GM12878 (cell line): ENCODE results near the gene VMP1. TPM values are rescaled to one million over a fixed set of nuclear protein-coding genes. Genes with fewer than 3 reads are reported as not detected.

ENCODE experiments used
- ATAC-seq: fragments of 200-7000 bp; cut with Tn5 transposase; 3 replicates; pipeline ENCODE4 v1.9.1; 2020; ENCODE audit warnings: mild to moderate bottlenecking, moderate library complexity
- BruUV-seq: library from RNA; stranded (reverse); fragments of 400-500 nt; replicated peaks from 2 replicates; lab custom pipeline; 2021; lab: Mats Ljungman, UMichigan
- CTCF ChIA-PET: fragments of 300-600 bp; sonication (Branson Sonifier 250); formaldehyde crosslinking; extraction: SDS; loops from one replicate; lab custom pipeline; 2021; ENCODE audit warnings: inconsistent platforms; lab: Yijun Ruan, JAX
- POLR2A ChIA-PET: fragments of 350-600 bp; formaldehyde crosslinking; extraction: SDS; loops from one replicate; lab custom pipeline; 2021; ENCODE audit warnings: inconsistent platforms; lab: Charles Lee
- RAD21 ChIA-PET: fragments of 300-600 bp; sonication (Branson Sonifier 250); formaldehyde crosslinking; loops from one replicate; lab custom pipeline; 2023; ENCODE audit warnings: antibody characterized with exemption; ENCODE audit not compliant: unreplicated experiment; lab: Charles Lee
- SMC1A ChIA-PET: fragments of 300-600 bp; sonication (Branson Sonifier 250); formaldehyde crosslinking; loops from one replicate; lab custom pipeline; 2023; ENCODE audit not compliant: unreplicated experiment, uncharacterized antibody; lab: Charles Lee
- DNase-seq: peaks from one replicate; pipeline ENCODE4 v3.0.0-alpha.2; 2011; ENCODE audit warnings: low read depth, low spot score
- FAIRE-seq: peaks from 3 replicates; lab custom pipeline; 2011; peaks lifted over from hg19 to GRCh38; lab: Jason Lieb, UNC
- H2AFZ ChIP-seq: 2 replicates; pipeline ENCODE4 v1.6.0; 2011; ENCODE audit warnings: low read depth, low read length, control low read depth; ENCODE audit not compliant: control insufficient read depth
- H3K27ac ChIP-seq: 2 replicates; pipeline ENCODE4 v1.5.1; 2011; ENCODE audit warnings: control low read depth; ENCODE audit not compliant: control insufficient read depth, insufficient read depth
- H3K27me3 ChIP-seq, 2 experiments: replicated peaks in 1 of 2; 2 replicates each; pipeline versions ENCODE4 v1.6.0 to v1.6.1; 2011; ENCODE audit warnings: low read length in 1 of 2; ENCODE audit not compliant: control insufficient read depth in 2 of 2, insufficient read depth in 2 of 2
- H3K36me3 ChIP-seq, 2 experiments: 2 replicates each; pipeline ENCODE4 v1.5.1; 2011; ENCODE audit warnings: low read length in 1 of 2; ENCODE audit not compliant: control insufficient read depth in 2 of 2, insufficient read depth in 2 of 2
- H3K4me1 ChIP-seq: 2 replicates; pipeline ENCODE4 v1.6.1; 2011; ENCODE audit warnings: mild to moderate bottlenecking, low read length, moderate library complexity, mixed read lengths; ENCODE audit not compliant: control insufficient read depth, insufficient read depth
- H3K4me2 ChIP-seq: 2 replicates; pipeline ENCODE4 v1.6.0; 2011; ENCODE audit warnings: control low read depth; ENCODE audit not compliant: control insufficient read depth, insufficient read depth
- H3K4me3 ChIP-seq: fragments of 200-600 bp; sonication (generic); 2 replicates; pipeline ENCODE4 v1.5.1; 2016
- H3K79me2 ChIP-seq: 2 replicates; pipeline ENCODE4 v1.6.0; 2011; ENCODE audit warnings: low read length; ENCODE audit not compliant: control insufficient read depth, insufficient read depth
- H3K9ac ChIP-seq: 2 replicates; pipeline ENCODE4 v1.8.0; 2011; ENCODE audit warnings: low read length, control low read depth, mixed read lengths; ENCODE audit not compliant: control insufficient read depth, insufficient read depth
- H3K9me3 ChIP-seq: replicated peaks from 3 replicates; pipeline ENCODE4 v1.5.1; 2011; ENCODE audit warnings: mild to moderate bottlenecking, low read length; ENCODE audit not compliant: control insufficient read depth, insufficient read depth
- H4K20me1 ChIP-seq: 2 replicates; pipeline ENCODE4 v1.6.0; 2011; ENCODE audit not compliant: control insufficient read depth, insufficient read depth
- CHD4 ChIP-seq: fragments of 200-600 bp; sonication (generic); IDR thresholded peaks from 2 replicates; pipeline ENCODE4 v1.6.1; 2016; ENCODE audit warnings: mild to moderate bottlenecking
- EP300 ChIP-seq, 2 experiments: fragments of 150-350 bp in 1 of 2; IDR thresholded peaks; 2 replicates each; pipeline ENCODE4 v1.6.1; 2011 to 2012; ENCODE audit warnings: low read depth in 2 of 2, low read length in 2 of 2, borderline replicate concordance in 1 of 2, improper control_type of control experiment in 1 of 2, inconsistent platforms in 1 of 2; ENCODE audit not compliant: control insufficient read depth in 1 of 2
- GATAD2B ChIP-seq: fragments of 450-650 bp; conservative IDR thresholded peaks from 2 replicates; pipeline ENCODE4 v1.6.1; 2017; ENCODE audit warnings: low read depth, mild to moderate bottlenecking, moderate library complexity
- SPI1 ChIP-seq: IDR thresholded peaks from 2 replicates; pipeline ENCODE4 v1.6.1; 2011; ENCODE audit warnings: low read depth, mild to moderate bottlenecking, low read length, moderate library complexity, borderline replicate concordance; ENCODE audit not compliant: insufficient read depth
- TCF7 ChIP-seq: IDR thresholded peaks from 2 replicates; pipeline ENCODE4 v1.6.1; 2014; ENCODE audit warnings: antibody characterized with exemption, borderline replicate concordance
- in situ Hi-C: fragments of 300-500 bp; cut with MboI; formaldehyde crosslinking; loops from 9 replicates; pipeline ENCODE4 v1.14.3; 2018; ENCODE audit warnings: mixed read lengths
- intact Hi-C: fragments of 100-400 bp; cut with micrococcal nuclease; formaldehyde crosslinking; loops from one replicate; pipeline ENCODE4 v1.14.2; 2022; ENCODE audit not compliant: unreplicated experiment
- polyA plus RNA-seq, 11 experiments: library from polyadenylated mRNA; depleted of rRNA in 4 of 11; unstranded in 6 of 11; stranded (reverse) in 5 of 11; fragments of >200 nt; fragmentation: Nextera tagmentation in 4 of 11; fragmentation: Illumina TruSeq in 1 of 11; extraction: Ambion mirVana in 4 of 11; extraction: Trizol in 1 of 11; gene quantifications; 1 replicate in 1 of 11; 2 replicates in 10 of 11; pipeline versions ENCODE4 v1.2.1 to v1.2.3, GENCODE V29; 2011 to 2016; ENCODE audit warnings: inconsistent platforms in 2 of 11, missing spikeins in 2 of 11, low read depth in 1 of 11
- total RNA-seq, 4 experiments: library from RNA; depleted of rRNA in 3 of 4; stranded (reverse); fragments of >200 nt in 3 of 4; fragmentation: Illumina TruSeq in 1 of 4; extraction: Trizol in 1 of 4; gene quantifications; 2 replicates each; pipeline versions ENCODE4 v1.2.1 to v1.2.3, GENCODE V29; 2013 to 2021
- TF ChIP-seq, protein P1 (sequence below): fragments of 450-650 bp; IDR thresholded peaks from 2 replicates; pipeline ENCODE4 v1.6.1; 2014; ENCODE audit warnings: mild to moderate bottlenecking
- TF ChIP-seq, protein P2 (sequence below): fragments of 450-650 bp; IDR thresholded peaks from 2 replicates; pipeline ENCODE4 v1.6.1; 2017; ENCODE audit warnings: antibody characterized with exemption, mild to moderate bottlenecking, moderate library complexity
- TF ChIP-seq, protein P3 (sequence below): IDR thresholded peaks from 2 replicates; pipeline ENCODE4 v1.6.1; 2012; ENCODE audit warnings: low read depth, low read length, improper control_type of control experiment
- TF ChIP-seq, protein P4 (sequence below): IDR thresholded peaks from 2 replicates; pipeline ENCODE4 v1.6.1; 2012; ENCODE audit warnings: low read length, inconsistent platforms
- TF ChIP-seq, protein P5 (sequence below): fragments of 450-650 bp; IDR thresholded peaks from 2 replicates; pipeline ENCODE4 v1.6.1; 2017; ENCODE audit warnings: mild to moderate bottlenecking

The VMP1 gene
- total and polyA plus RNA-seq, 10 of the 15 experiments (the other 5 are each of a cell fraction or from before 2014, with no cell fraction given) = 88.4 to 199 (median 132) TPM

GRCh38 chr17:59757043-59757442 is 49.6 kb downstream of the VMP1 start:
- ChIA-PET SMC1A (interaction anchor here (1.0 to 1.3 kb wide), 6 partner anchors 30 to 102 kb away, joined by 3 to 5 read pairs (median 4); no protein-coding TSS in a partner anchor), RAD21 (interaction anchor here (0.7 to 1.4 kb wide), 7 partner anchors 19 to 101 kb away, joined by 3 to 4 read pairs (median 3); no protein-coding TSS in a partner anchor), POLR2A (interaction anchor here (0.7 to 1.0 kb wide), 3 partner anchors 76 to 1221 kb away, joined by 3 to 7 read pairs (median 6); no protein-coding TSS in a partner anchor), CTCF (interaction anchor here (0.7 to 1.2 kb wide), 4 partner anchors 92 to 325 kb away, joined by 3 to 10 read pairs (median 6); no protein-coding TSS in a partner anchor)
- Histone ChIP-seq H3K4me2 (no peak overlapping the region), H3K79me2 (peaks cover 2% of the 10 kb centered on the region; the same call in 1 of the 2 replicates), H3K36me3 (peaks cover 2 to 3% of the 10 kb centered on the region in 2 experiments; a peak in 1 of 4 replicates), H3K9me3 (no peaks in the 10 kb centered on the region; the same call in 1 of the 3 replicates), H3K27me3 (no peaks in the 10 kb centered on the region), H2AFZ (no peak overlapping the region), H4K20me1 (no peaks in the 10 kb centered on the region), H3K27ac (no peak overlapping the region), H3K9ac (no peak overlapping the region), H3K4me3 (no peak overlapping the region), H3K4me1 (peaks cover 13% of the 10 kb centered on the region)
- FAIRE-seq = no peak
- no peak for ATAC-seq
- in situ Hi-C loops = no loop called here
- no peak for DNase-seq
- intact Hi-C loops = no loop called here
- BruUV-seq = no TSS peak
- TF ChIP-seq CHD4 (no peak), GATAD2B (no peak), TCF7 (no peak), SPI1 (no peak), EP300 (IDR thresholded peaks at IDR 0.05; ENCODE audit: borderline replicate concordance in 1 of 2, control insufficient read depth in 1 of 2, low read depth in 2 of 2, low read length in 2 of 2) (no peak)
- TF ChIP-seq, protein P1, sequence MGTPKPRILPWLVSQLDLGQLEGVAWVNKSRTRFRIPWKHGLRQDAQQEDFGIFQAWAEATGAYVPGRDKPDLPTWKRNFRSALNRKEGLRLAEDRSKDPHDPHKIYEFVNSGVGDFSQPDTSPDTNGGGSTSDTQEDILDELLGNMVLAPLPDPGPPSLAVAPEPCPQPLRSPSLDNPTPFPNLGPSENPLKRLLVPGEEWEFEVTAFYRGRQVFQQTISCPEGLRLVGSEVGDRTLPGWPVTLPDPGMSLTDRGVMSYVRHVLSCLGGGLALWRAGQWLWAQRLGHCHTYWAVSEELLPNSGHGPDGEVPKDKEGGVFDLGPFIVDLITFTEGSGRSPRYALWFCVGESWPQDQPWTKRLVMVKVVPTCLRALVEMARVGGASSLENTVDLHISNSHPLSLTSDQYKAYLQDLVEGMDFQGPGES = no peak
- TF ChIP-seq, protein P2, sequence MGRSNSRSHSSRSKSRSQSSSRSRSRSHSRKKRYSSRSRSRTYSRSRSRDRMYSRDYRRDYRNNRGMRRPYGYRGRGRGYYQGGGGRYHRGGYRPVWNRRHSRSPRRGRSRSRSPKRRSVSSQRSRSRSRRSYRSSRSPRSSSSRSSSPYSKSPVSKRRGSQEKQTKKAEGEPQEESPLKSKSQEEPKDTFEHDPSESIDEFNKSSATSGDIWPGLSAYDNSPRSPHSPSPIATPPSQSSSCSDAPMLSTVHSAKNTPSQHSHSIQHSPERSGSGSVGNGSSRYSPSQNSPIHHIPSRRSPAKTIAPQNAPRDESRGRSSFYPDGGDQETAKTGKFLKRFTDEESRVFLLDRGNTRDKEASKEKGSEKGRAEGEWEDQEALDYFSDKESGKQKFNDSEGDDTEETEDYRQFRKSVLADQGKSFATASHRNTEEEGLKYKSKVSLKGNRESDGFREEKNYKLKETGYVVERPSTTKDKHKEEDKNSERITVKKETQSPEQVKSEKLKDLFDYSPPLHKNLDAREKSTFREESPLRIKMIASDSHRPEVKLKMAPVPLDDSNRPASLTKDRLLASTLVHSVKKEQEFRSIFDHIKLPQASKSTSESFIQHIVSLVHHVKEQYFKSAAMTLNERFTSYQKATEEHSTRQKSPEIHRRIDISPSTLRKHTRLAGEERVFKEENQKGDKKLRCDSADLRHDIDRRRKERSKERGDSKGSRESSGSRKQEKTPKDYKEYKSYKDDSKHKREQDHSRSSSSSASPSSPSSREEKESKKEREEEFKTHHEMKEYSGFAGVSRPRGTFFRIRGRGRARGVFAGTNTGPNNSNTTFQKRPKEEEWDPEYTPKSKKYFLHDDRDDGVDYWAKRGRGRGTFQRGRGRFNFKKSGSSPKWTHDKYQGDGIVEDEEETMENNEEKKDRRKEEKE = no peak
- TF ChIP-seq, protein P3, sequence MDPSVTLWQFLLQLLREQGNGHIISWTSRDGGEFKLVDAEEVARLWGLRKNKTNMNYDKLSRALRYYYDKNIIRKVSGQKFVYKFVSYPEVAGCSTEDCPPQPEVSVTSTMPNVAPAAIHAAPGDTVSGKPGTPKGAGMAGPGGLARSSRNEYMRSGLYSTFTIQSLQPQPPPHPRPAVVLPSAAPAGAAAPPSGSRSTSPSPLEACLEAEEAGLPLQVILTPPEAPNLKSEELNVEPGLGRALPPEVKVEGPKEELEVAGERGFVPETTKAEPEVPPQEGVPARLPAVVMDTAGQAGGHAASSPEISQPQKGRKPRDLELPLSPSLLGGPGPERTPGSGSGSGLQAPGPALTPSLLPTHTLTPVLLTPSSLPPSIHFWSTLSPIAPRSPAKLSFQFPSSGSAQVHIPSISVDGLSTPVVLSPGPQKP = no peak
- TF ChIP-seq, protein P4, sequence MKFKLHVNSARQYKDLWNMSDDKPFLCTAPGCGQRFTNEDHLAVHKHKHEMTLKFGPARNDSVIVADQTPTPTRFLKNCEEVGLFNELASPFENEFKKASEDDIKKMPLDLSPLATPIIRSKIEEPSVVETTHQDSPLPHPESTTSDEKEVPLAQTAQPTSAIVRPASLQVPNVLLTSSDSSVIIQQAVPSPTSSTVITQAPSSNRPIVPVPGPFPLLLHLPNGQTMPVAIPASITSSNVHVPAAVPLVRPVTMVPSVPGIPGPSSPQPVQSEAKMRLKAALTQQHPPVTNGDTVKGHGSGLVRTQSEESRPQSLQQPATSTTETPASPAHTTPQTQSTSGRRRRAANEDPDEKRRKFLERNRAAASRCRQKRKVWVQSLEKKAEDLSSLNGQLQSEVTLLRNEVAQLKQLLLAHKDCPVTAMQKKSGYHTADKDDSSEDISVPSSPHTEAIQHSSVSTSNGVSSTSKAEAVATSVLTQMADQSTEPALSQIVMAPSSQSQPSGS = no peak
- TF ChIP-seq, protein P5, sequence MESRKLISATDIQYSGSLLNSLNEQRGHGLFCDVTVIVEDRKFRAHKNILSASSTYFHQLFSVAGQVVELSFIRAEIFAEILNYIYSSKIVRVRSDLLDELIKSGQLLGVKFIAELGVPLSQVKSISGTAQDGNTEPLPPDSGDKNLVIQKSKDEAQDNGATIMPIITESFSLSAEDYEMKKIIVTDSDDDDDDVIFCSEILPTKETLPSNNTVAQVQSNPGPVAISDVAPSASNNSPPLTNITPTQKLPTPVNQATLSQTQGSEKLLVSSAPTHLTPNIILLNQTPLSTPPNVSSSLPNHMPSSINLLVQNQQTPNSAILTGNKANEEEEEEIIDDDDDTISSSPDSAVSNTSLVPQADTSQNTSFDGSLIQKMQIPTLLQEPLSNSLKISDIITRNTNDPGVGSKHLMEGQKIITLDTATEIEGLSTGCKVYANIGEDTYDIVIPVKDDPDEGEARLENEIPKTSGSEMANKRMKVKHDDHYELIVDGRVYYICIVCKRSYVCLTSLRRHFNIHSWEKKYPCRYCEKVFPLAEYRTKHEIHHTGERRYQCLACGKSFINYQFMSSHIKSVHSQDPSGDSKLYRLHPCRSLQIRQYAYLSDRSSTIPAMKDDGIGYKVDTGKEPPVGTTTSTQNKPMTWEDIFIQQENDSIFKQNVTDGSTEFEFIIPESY = no peak
